GM10266 (cell line): ENCODE results near the gene TTC9.

Experiments used
- DNase-seq: peaks from one replicate; pipeline ENCODE4 v3.0.0; 2012; ENCODE audit errors: extremely low spot score
- CTCF ChIP-seq: IDR thresholded peaks from 2 replicates; pipeline ENCODE4 v1.5.1; 2012; ENCODE audit warnings: mild to moderate bottlenecking, low read depth; ENCODE audit not compliant: control insufficient read depth, insufficient read depth; ENCODE audit errors: missing control alignments

TTC9 gene

GRCh38 chr14:70602254-70602653 is 39.5 kb upstream of the TTC9 start:
- TF ChIP-seq CTCF = no peak
- DNase-seq = no peak

- DNase-seq = no peak
- no peak for TF ChIP-seq CTCF
Measured at GRCh38 chr14:70611216-70611615, 30.5 kb upstream of the TTC9 start.

GRCh38 chr14:70616646-70617045 is 25.1 kb upstream of the TTC9 start:
- no peak for DNase-seq
- TF ChIP-seq CTCF = no peak

GRCh38 chr14:70618314-70618713 is 23.4 kb upstream of the TTC9 start:
- TF ChIP-seq CTCF = no peak
- DNase-seq = no peak

- no peak for TF ChIP-seq CTCF
Measured at GRCh38 chr14:70619708-70620107, 22.0 kb upstream of the TTC9 start.

GRCh38 chr14:70622111-70622712 is 19.5 kb upstream of the TTC9 start:
- peak; percentile 55 for DNase-seq
- TF ChIP-seq CTCF = peak; percentile 80

More at GRCh38 chr14:70619708-70620107, 22.0 kb upstream of the TTC9 start:
- DNase-seq = no peak

- DNase-seq = no peak
- TF ChIP-seq CTCF = no peak
Measured at GRCh38 chr14:70624972-70625371, 16.7 kb upstream of the TTC9 start.
